Heart right ventricle (tissue), 12 donors: ENCODE results near the gene TUBG1. TPM values are rescaled to one million over a fixed set of nuclear protein-coding genes. Genes with fewer than 3 reads are reported as not detected.

Experiments
- polyA plus RNA-seq, 2 donors: library from polyadenylated mRNA; stranded (reverse); fragments of 200-250 nt; gene quantifications; one replicate each; pipeline ENCODE4 v1.2.3, GENCODE V29; 2013
- total RNA-seq, 10 donors: library from RNA; stranded (reverse); fragmentation: NEBNext Ultra II Directional in 3 of 10; extraction: Animal tissue kit (Norgen Biotek cat#: 25700) in 3 of 10; gene quantifications; one replicate each; pipeline versions ENCODE4 v1.2.1 to v1.2.4, GENCODE V29; 2021 to 2023
- donor health status: ischemic (EF 13 %, LVEDD 7.1; RV severe dilation, severe dysfunction).
- donor health status: healthy with polysubstance abuse.
- donor health status: DM: no; HTN: yes; CAD: no.
- donor health status: DM: no; HTN: no; CAD: no.
- donor health status: ischemic (EF 25% LVEDD 6.9; RV normal size, moderate dysfunction).
- donor health status: ischemic (EF 25% LVEDD 5.7; RV mildly dilated, moderate dysfunction).
- donor health status: healthy.
- donor health status: nonischemic (EF 11% LVEDD 7.7; RV severe dilation, severe dysfunction).
- donor health status: DM: yes; HTN: yes; CAD: no.
- donor health status: PGD.
- donor health status: ischemic (EF 29% LVEDD 5.4; RV normal size, mild dysfunction).
- donor health status: nonischemic (EF 23%, LVEDD 6.1; RV moderate dilation, normal function).

The TUBG1 gene
- total and polyA plus RNA-seq, 12 donors: 28.2 to 107 (median 43.7) TPM

Other genes with a start within 250 kb of the TUBG1 start
- gene STAT3, start 221.2 kb upstream of the TUBG1 start, total RNA-seq: 100 to 1,000 TPM in 8 of 10 donors, 10 to 100 TPM in 2; 87.2 to 398 (median 115) TPM
- 10 to 100 TPM; 33.9 to 61.7 TPM for gene STAT3, start 221.2 kb upstream of the TUBG1 start, polyA plus RNA-seq
- gene CAVIN1, start 186.4 kb upstream of the TUBG1 start, total RNA-seq: 100 to 1,000 TPM; 176 to 300 (median 241) TPM
- gene CAVIN1, start 186.4 kb upstream of the TUBG1 start, polyA plus RNA-seq: 100 to 1,000 TPM; 131 to 198 TPM
- gene ATP6V0A1, start 150.8 kb upstream of the TUBG1 start, total RNA-seq: 10 to 100 TPM; 28.1 to 48.5 (median 32.6) TPM
- gene ATP6V0A1, start 150.8 kb upstream of the TUBG1 start, polyA plus RNA-seq: 10 to 100 TPM; 35.2 to 35.6 TPM
- gene NAGLU, start 73.4 kb upstream of the TUBG1 start, total RNA-seq: 10 to 100 TPM in 5 of 10 donors, 1 to 10 TPM in 5; 6.8 to 16.0 (median 9.8) TPM
- 10 to 100 TPM; 17.0 to 18.3 TPM for gene NAGLU, start 73.4 kb upstream of the TUBG1 start, polyA plus RNA-seq
- gene HSD17B1, start 56.8 kb upstream of the TUBG1 start, total RNA-seq: 1 to 10 TPM in 2 of 10 donors, under 1 TPM in 8; 0.50 to 2.3 (median 0.78) TPM
- gene HSD17B1, start 56.8 kb upstream of the TUBG1 start, polyA plus RNA-seq: 1 to 10 TPM; 2.2 to 2.6 TPM
- 10 to 100 TPM; 29.7 to 56.9 (median 32.9) TPM for gene COASY, start 47.5 kb upstream of the TUBG1 start, total RNA-seq
- 10 to 100 TPM; 46.8 to 50.8 TPM for gene COASY, start 47.5 kb upstream of the TUBG1 start, polyA plus RNA-seq
- gene MLX, start 42.6 kb upstream of the TUBG1 start, total RNA-seq: 10 to 100 TPM; 45.7 to 87.2 (median 56.4) TPM
- 10 to 100 TPM; 55.8 to 61.2 TPM for gene MLX, start 42.6 kb upstream of the TUBG1 start, polyA plus RNA-seq
- gene PSMC3IP, start 32.0 kb upstream of the TUBG1 start, total RNA-seq: 1 to 10 TPM; 1.1 to 3.1 (median 1.6) TPM
- 1 to 10 TPM; 2.9 TPM for gene PSMC3IP, start 32.0 kb upstream of the TUBG1 start, polyA plus RNA-seq
- gene RETREG3, start 309 bp upstream of the TUBG1 start, total RNA-seq: 10 to 100 TPM; 18.5 to 29.9 (median 25.2) TPM
- gene RETREG3, start 309 bp upstream of the TUBG1 start, polyA plus RNA-seq: 10 to 100 TPM in 1 of 2 donors, 1 to 10 TPM in 1; 9.8 to 16.1 TPM
- gene TUBG2, start 49.6 kb downstream of the TUBG1 start, total RNA-seq: 10 to 100 TPM; 10.6 to 20.4 (median 14.7) TPM
- gene TUBG2, start 49.6 kb downstream of the TUBG1 start, polyA plus RNA-seq: 10 to 100 TPM in 1 of 2 donors, 1 to 10 TPM in 1; 9.8 to 21.3 TPM
- 10 to 100 TPM; 12.8 to 34.8 (median 22.0) TPM for gene PLEKHH3, start 67.3 kb downstream of the TUBG1 start, total RNA-seq
- 10 to 100 TPM; 23.6 to 42.1 TPM for gene PLEKHH3, start 67.3 kb downstream of the TUBG1 start, polyA plus RNA-seq
- gene CCR10, start 72.2 kb downstream of the TUBG1 start, total RNA-seq: 1 to 10 TPM; 1.0 to 4.8 (median 1.7) TPM
- 1 to 10 TPM; 1.5 to 3.8 TPM for gene CCR10, start 72.2 kb downstream of the TUBG1 start, polyA plus RNA-seq
- gene CNTNAP1, start 72.8 kb downstream of the TUBG1 start, total RNA-seq: 10 to 100 TPM in 2 of 10 donors, 1 to 10 TPM in 8; 2.2 to 28.3 (median 3.5) TPM
- 1 to 10 TPM; 2.3 to 9.6 TPM for gene CNTNAP1, start 72.8 kb downstream of the TUBG1 start, polyA plus RNA-seq
- gene EZH1, start 135.4 kb downstream of the TUBG1 start, total RNA-seq: 10 to 100 TPM; 31.7 to 50.5 (median 46.3) TPM
- 10 to 100 TPM; 16.0 to 33.8 TPM for gene EZH1, start 135.4 kb downstream of the TUBG1 start, polyA plus RNA-seq
- 10 to 100 TPM; 32.1 to 54.8 (median 38.2) TPM for gene RAMP2, start 151.5 kb downstream of the TUBG1 start, total RNA-seq
- gene RAMP2, start 151.5 kb downstream of the TUBG1 start, polyA plus RNA-seq: 100 to 1,000 TPM in 1 of 2 donors, 10 to 100 TPM in 1; 46.4 to 105 TPM
- 10 to 100 TPM; 33.3 to 47.4 (median 37.3) TPM for gene VPS25, start 163.8 kb downstream of the TUBG1 start, total RNA-seq
- 10 to 100 TPM; 28.0 to 80.9 TPM for gene VPS25, start 163.8 kb downstream of the TUBG1 start, polyA plus RNA-seq
- gene WNK4, start 170.9 kb downstream of the TUBG1 start, total RNA-seq: under 1 TPM in 1 of 10 donors, not detected in 9; 0.14 TPM
- gene WNK4, start 170.9 kb downstream of the TUBG1 start, polyA plus RNA-seq: under 1 TPM; 0.03 to 0.07 TPM
- gene COA3, start 189.0 kb downstream of the TUBG1 start, total RNA-seq: 10 to 100 TPM; 56.1 to 85.7 (median 72.1) TPM
- gene COA3, start 189.0 kb downstream of the TUBG1 start, polyA plus RNA-seq: 100 to 1,000 TPM in 1 of 2 donors, 10 to 100 TPM in 1; 91.2 to 142 TPM
- under 1 TPM in 3 of 10 donors, not detected in 7; 0.11 to 0.42 (median 0.39) TPM for gene CNTD1, start 189.2 kb downstream of the TUBG1 start, total RNA-seq
- under 1 TPM; 0.20 to 0.29 TPM for gene CNTD1, start 189.2 kb downstream of the TUBG1 start, polyA plus RNA-seq
- gene BECN1, start 214.6 kb downstream of the TUBG1 start, total RNA-seq: 10 to 100 TPM; 71.1 to 87.8 (median 78.3) TPM
- 10 to 100 TPM; 25.2 to 54.8 TPM for gene BECN1, start 214.6 kb downstream of the TUBG1 start, polyA plus RNA-seq
- 10 to 100 TPM; 52.1 to 87.4 (median 70.3) TPM for gene PSME3, start 223.7 kb downstream of the TUBG1 start, total RNA-seq
- 100 to 1,000 TPM in 1 of 2 donors, 10 to 100 TPM in 1; 26.0 to 103 TPM for gene PSME3, start 223.7 kb downstream of the TUBG1 start, polyA plus RNA-seq
- under 1 TPM; 0.14 to 0.72 (median 0.45) TPM for gene AOC2, start 234.9 kb downstream of the TUBG1 start, total RNA-seq
- gene AOC2, start 234.9 kb downstream of the TUBG1 start, polyA plus RNA-seq: under 1 TPM; 0.51 to 0.54 TPM
- gene AOC3, start 241.5 kb downstream of the TUBG1 start, total RNA-seq: 10 to 100 TPM in 5 of 10 donors, 1 to 10 TPM in 5; 4.7 to 19.0 (median 10.4) TPM
- 10 to 100 TPM; 16.0 to 18.0 TPM for gene AOC3, start 241.5 kb downstream of the TUBG1 start, polyA plus RNA-seq